ENCODE data around the gene CYP27C1.

DNA sequence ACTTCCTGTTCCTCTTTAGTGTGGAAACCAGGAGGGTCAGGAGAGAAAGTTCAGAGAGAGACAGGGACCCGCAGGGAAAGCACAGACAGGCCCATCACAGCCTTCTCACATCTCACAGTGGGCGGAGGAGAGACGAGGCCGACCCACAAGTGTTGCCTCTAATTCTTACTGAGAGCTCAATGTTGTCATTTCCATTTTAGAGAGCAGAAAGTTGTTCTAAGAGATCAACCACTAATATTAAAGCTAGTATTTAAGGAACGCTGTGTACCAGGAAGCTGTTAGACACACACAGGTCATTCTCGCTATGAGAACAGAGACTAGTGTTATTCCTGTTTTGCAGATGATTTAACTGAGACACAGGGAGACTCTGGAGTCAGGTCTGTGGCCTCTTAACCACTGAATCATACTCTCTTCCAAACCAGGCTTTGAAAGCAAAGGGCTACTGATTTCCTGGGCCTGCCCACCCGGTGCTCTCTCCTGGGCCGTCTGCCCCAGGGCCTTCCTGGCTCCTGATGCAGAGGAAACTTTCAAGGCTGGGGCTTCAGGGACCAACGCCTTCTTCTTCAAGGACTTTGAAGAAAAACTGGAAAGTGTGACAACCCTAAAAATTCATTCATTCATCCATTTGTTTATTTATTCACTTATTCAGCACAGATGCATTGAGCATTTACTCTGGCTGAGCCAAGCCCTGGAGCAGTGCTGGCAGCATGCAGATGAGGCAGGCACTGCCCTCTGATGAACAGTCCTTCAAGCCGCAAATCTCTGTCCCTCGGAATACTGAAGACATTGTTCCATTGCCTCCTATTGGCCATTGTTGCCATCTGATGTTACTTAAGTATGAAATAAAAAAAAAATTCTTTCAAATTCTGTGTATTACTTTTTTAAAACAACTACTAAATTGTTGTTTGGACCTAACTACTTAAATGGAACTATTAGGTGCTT lies 76.0 kb downstream of the CYP27C1 start:
- TF ChIP-seq, protein P1, sequence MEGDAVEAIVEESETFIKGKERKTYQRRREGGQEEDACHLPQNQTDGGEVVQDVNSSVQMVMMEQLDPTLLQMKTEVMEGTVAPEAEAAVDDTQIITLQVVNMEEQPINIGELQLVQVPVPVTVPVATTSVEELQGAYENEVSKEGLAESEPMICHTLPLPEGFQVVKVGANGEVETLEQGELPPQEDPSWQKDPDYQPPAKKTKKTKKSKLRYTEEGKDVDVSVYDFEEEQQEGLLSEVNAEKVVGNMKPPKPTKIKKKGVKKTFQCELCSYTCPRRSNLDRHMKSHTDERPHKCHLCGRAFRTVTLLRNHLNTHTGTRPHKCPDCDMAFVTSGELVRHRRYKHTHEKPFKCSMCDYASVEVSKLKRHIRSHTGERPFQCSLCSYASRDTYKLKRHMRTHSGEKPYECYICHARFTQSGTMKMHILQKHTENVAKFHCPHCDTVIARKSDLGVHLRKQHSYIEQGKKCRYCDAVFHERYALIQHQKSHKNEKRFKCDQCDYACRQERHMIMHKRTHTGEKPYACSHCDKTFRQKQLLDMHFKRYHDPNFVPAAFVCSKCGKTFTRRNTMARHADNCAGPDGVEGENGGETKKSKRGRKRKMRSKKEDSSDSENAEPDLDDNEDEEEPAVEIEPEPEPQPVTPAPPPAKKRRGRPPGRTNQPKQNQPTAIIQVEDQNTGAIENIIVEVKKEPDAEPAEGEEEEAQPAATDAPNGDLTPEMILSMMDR (conservative IDR thresholded peaks at IDR 0.05; ENCODE audit: low read length): no peak
- no peak for TF ChIP-seq EZH2phosphoT487 (IDR thresholded peaks at IDR 0.05; ENCODE audit: borderline replicate concordance)
